HepG2 (cell line): ENCODE data around the gene MRPL50. TPM values are rescaled to one million over a fixed set of nuclear protein-coding genes. Genes with fewer than 3 reads are reported as not detected.

Experiments
- EZH2 ChIP-seq: conservative IDR thresholded peaks from 2 replicates; pipeline ENCODE4 v1.6.1; 2012; ENCODE audit warnings: mild to moderate bottlenecking, low read depth, low read length, moderate library complexity
- HBP1 ChIP-seq: IDR thresholded peaks from 2 replicates; pipeline ENCODE4 v1.6.1; 2016; ENCODE audit warnings: low read depth, control low read depth
- ISL2 ChIP-seq: sonication (generic); formaldehyde crosslinking; IDR thresholded peaks from 2 replicates; pipeline ENCODE4 v1.5.0; 2020; ENCODE audit warnings: missing genetic modification reagents
- LCORL ChIP-seq, 2 experiments: fragments of 450-650 bp in 1 of 2; sonication (generic) in 1 of 2; formaldehyde crosslinking in 1 of 2; IDR thresholded peaks; 2 replicates each; pipeline versions ENCODE4 v1.5.0 to v1.6.1; 2017 to 2020; ENCODE audit warnings: antibody characterized with exemption in 1 of 2, missing genetic modification reagents in 1 of 2
- POGK ChIP-seq: sonication (generic); formaldehyde crosslinking; conservative IDR thresholded peaks from 2 replicates; pipeline ENCODE4 v1.8.0; 2022; ENCODE audit warnings: mild to moderate bottlenecking, moderate library complexity, missing genetic modification reagents
- SRY ChIP-seq: sonication (generic); formaldehyde crosslinking; IDR thresholded peaks from 2 replicates; pipeline ENCODE4 v1.8.0; 2022; ENCODE audit warnings: mild to moderate bottlenecking, missing genetic modification reagents
- TGIF2 ChIP-seq: IDR thresholded peaks from 2 replicates; pipeline ENCODE4 v1.6.1; 2016; ENCODE audit warnings: control low read depth, missing compliant biosample characterization
- THAP11 ChIP-seq: IDR thresholded peaks from 2 replicates; pipeline ENCODE4 v1.6.1; 2016; ENCODE audit warnings: missing biosample characterization, missing genetic modification reagents
- THRA ChIP-seq: sonication (generic); formaldehyde crosslinking; IDR thresholded peaks from 2 replicates; pipeline ENCODE4 v1.4.0; 2020; ENCODE audit warnings: missing genetic modification reagents, borderline replicate concordance
- TIGD3 ChIP-seq: sonication (generic); formaldehyde crosslinking; IDR thresholded peaks from 2 replicates; pipeline ENCODE4 v1.5.1; 2020; ENCODE audit warnings: mild to moderate bottlenecking, missing genetic modification reagents, borderline replicate concordance
- TOPORS ChIP-seq: sonication (generic); formaldehyde crosslinking; IDR thresholded peaks from 2 replicates; pipeline ENCODE4 v1.8.0; 2023; ENCODE audit warnings: mild to moderate bottlenecking, missing genetic modification reagents
- TRIM24 ChIP-seq: sonication (generic); formaldehyde crosslinking; IDR thresholded peaks from 2 replicates; pipeline ENCODE4 v1.8.0; 2022; ENCODE audit warnings: mild to moderate bottlenecking, missing genetic modification reagents
- ZFAT ChIP-seq: sonication (generic); formaldehyde crosslinking; conservative IDR thresholded peaks from 2 replicates; pipeline ENCODE4 v1.8.1; 2023; ENCODE audit warnings: missing genetic modification reagents, inconsistent platforms
- ZNF10 ChIP-seq: sonication (generic); formaldehyde crosslinking; IDR thresholded peaks from 2 replicates; pipeline ENCODE4 v1.4.0; 2020; ENCODE audit warnings: mild to moderate bottlenecking, low read depth, missing genetic modification reagents, borderline replicate concordance
- ZNF160 ChIP-seq: sonication (generic); formaldehyde crosslinking; IDR thresholded peaks from 2 replicates; pipeline ENCODE4 v1.8.0; 2022; ENCODE audit warnings: mild to moderate bottlenecking, inconsistent platforms, missing genetic modification reagents
- ZNF224 ChIP-seq: sonication (generic); formaldehyde crosslinking; IDR thresholded peaks from 2 replicates; pipeline ENCODE4 v1.5.0; 2020; ENCODE audit warnings: mild to moderate bottlenecking, missing genetic modification reagents
- ZNF33A ChIP-seq: sonication (generic); formaldehyde crosslinking; IDR thresholded peaks from 2 replicates; pipeline ENCODE4 v1.5.1; 2020; ENCODE audit warnings: missing genetic modification reagents, mild to moderate bottlenecking, moderate library complexity, borderline replicate concordance
- ZNF343 ChIP-seq: sonication (generic); formaldehyde crosslinking; IDR thresholded peaks from 2 replicates; pipeline ENCODE4 v1.4.0; 2020; ENCODE audit warnings: mild to moderate bottlenecking, missing genetic modification reagents
- ZNF44 ChIP-seq: sonication (generic); formaldehyde crosslinking; IDR thresholded peaks from 2 replicates; pipeline ENCODE4 v1.5.1; 2020; ENCODE audit warnings: mild to moderate bottlenecking, missing genetic modification reagents
- ZZZ3 ChIP-seq: sonication (generic); formaldehyde crosslinking; IDR thresholded peaks from 2 replicates; pipeline ENCODE4 v1.4.0; 2020; ENCODE audit warnings: missing genetic modification reagents, mild to moderate bottlenecking, borderline replicate concordance
- polyA plus RNA-seq, 8 experiments: library from polyadenylated mRNA; depleted of rRNA in 3 of 8; stranded (reverse) in 7 of 8; unstranded in 1 of 8; fragments of >200 nt; fragmentation: Illumina TruSeq in 4 of 8; extraction: Trizol in 4 of 8; gene quantifications; 2 replicates each; pipeline versions ENCODE4 v1.2.1 to v1.2.3, GENCODE V29; 2011 to 2016; ENCODE audit warnings: low read depth in 4 of 8, missing spikeins in 1 of 8, mixed read lengths in 1 of 8; ENCODE audit not compliant: insufficient read depth in 1 of 8
- total RNA-seq, 5 experiments: library from RNA; depleted of rRNA; stranded (reverse); fragments of >200 nt; fragmentation: Illumina TruSeq; extraction: Trizol; gene quantifications; 2 replicates each; pipeline ENCODE4 v1.2.3, GENCODE V29; 2016; ENCODE audit warnings: low read depth in 1 of 5
- TF ChIP-seq, protein P1 (sequence below): sonication (generic); formaldehyde crosslinking; IDR thresholded peaks from 2 replicates; pipeline ENCODE4 v1.5.0; 2020; ENCODE audit warnings: mild to moderate bottlenecking, missing genetic modification reagents
- TF ChIP-seq, protein P2 (sequence below): fragments of 450-650 bp; IDR thresholded peaks from 2 replicates; pipeline ENCODE4 v1.6.1; 2016

MRPL50 gene
- total and polyA plus RNA-seq, 2 of the 13 experiments (the other 11 are each of a cell fraction or from before 2014, with no cell fraction given): 37.1 to 70.0 TPM

GRCh38 chr9:101433229-101433628, 34.8 kb upstream of the MRPL50 start (continued):
- TF ChIP-seq ZNF44 (CRISPR knock-in tag) (no peak), ZZZ3 (CRISPR knock-in tag) (no peak), ZFAT (CRISPR knock-in tag) (no peak), TRIM24 (no peak), SRY (CRISPR knock-in tag) (no peak), EZH2 (no peak), POGK (CRISPR knock-in tag) (no peak), ZNF343 (CRISPR knock-in tag) (no peak), TGIF2 (CRISPR knock-in tag) (0 out of 2 replicates have a peak, but pooled peaks have one; percentile 46), ZNF160 (CRISPR knock-in tag) (no peak), LCORL (IDR thresholded peaks at IDR 0.05) (no peak), LCORL (CRISPR knock-in tag; IDR thresholded peaks at IDR 0.05) (no peak), ZNF224 (CRISPR knock-in tag) (no peak), HBP1 (CRISPR knock-in tag) (no peak), THAP11 (peak; percentile 78), TIGD3 (CRISPR knock-in tag) (no peak), THRA (CRISPR knock-in tag) (peak; percentile 83; the same call in 1 of the 2 replicates), ZNF33A (CRISPR knock-in tag) (no peak), ISL2 (CRISPR knock-in tag) (peak; percentile 75; the same call in 1 of the 2 replicates), TOPORS (CRISPR knock-in tag) (0 out of 2 replicates have a peak, but pooled peaks have one; percentile 59), ZNF10 (CRISPR knock-in tag) (no peak)
- TF ChIP-seq, protein P1, sequence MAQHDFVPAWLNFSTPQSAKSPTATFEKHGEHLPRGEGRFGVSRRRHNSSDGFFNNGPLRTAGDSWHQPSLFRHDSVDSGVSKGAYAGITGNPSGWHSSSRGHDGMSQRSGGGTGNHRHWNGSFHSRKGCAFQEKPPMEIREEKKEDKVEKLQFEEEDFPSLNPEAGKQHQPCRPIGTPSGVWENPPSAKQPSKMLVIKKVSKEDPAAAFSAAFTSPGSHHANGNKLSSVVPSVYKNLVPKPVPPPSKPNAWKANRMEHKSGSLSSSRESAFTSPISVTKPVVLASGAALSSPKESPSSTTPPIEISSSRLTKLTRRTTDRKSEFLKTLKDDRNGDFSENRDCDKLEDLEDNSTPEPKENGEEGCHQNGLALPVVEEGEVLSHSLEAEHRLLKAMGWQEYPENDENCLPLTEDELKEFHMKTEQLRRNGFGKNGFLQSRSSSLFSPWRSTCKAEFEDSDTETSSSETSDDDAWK (CRISPR knock-in tag): no peak
- TF ChIP-seq, protein P2, sequence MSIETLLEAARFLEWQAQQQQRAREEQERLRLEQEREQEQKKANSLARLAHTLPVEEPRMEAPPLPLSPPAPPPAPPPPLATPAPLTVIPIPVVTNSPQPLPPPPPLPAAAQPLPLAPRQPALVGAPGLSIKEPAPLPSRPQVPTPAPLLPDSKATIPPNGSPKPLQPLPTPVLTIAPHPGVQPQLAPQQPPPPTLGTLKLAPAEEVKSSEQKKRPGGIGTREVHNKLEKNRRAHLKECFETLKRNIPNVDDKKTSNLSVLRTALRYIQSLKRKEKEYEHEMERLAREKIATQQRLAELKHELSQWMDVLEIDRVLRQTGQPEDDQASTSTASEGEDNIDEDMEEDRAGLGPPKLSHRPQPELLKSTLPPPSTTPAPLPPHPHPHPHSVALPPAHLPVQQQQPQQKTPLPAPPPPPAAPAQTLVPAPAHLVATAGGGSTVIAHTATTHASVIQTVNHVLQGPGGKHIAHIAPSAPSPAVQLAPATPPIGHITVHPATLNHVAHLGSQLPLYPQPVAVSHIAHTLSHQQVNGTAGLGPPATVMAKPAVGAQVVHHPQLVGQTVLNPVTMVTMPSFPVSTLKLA: no peak
